H1 (cell line): ENCODE results near the gene ZNF598. TPM values are rescaled to one million over a fixed set of nuclear protein-coding genes. Genes with fewer than 3 reads are reported as not detected.

ENCODE experiments used
- CTCF ChIA-PET: fragments of 300-600 bp; sonication (Branson Sonifier 250); formaldehyde crosslinking; loops from one replicate; lab custom pipeline; 2021; ENCODE audit not compliant: partially characterized antibody; lab: Charles Lee
- POLR2A ChIA-PET: fragments of 300-600 bp; sonication (Branson Sonifier 250); formaldehyde crosslinking; loops from one replicate; lab custom pipeline; 2021; ENCODE audit warnings: inconsistent platforms; ENCODE audit not compliant: partially characterized antibody; lab: Charles Lee
- DNase-seq, 2 experiments: peaks; one replicate each; pipeline versions ENCODE4 v3.0.0 to v3.0.0-alpha.2; 2010 to 2022; ENCODE audit warnings: low spot score in 2 of 2, low read depth in 1 of 2, mixed read lengths in 1 of 2
- FAIRE-seq: peaks from 2 replicates; lab custom pipeline; 2011; peaks lifted over from hg19 to GRCh38; lab: Jason Lieb, UNC
- H2AFZ ChIP-seq: 2 replicates; pipeline ENCODE4 v1.8.1; 2012; ENCODE audit warnings: low read length, inconsistent platforms
- H2AK5ac ChIP-seq: 2 replicates; pipeline ENCODE4 v1.6.1; 2013; ENCODE audit warnings: low read depth, low read length
- H2BK120ac ChIP-seq: replicated peaks from 2 replicates; pipeline ENCODE3; 2013; ENCODE audit warnings: low read depth, low read length, inconsistent platforms
- H2BK12ac ChIP-seq: 2 replicates; pipeline ENCODE4 v1.6.1; 2013; ENCODE audit warnings: low read depth, low read length
- H2BK15ac ChIP-seq: 2 replicates; pipeline ENCODE4 v1.6.1; 2013; ENCODE audit warnings: low read length
- H2BK20ac ChIP-seq: 2 replicates; pipeline ENCODE4 v1.6.1; 2013; ENCODE audit warnings: low read length
- H2BK5ac ChIP-seq: 2 replicates; pipeline ENCODE4 v1.6.1; 2013; ENCODE audit warnings: low read depth, low read length
- H3K14ac ChIP-seq: 2 replicates; pipeline ENCODE4 v1.6.1; 2013; ENCODE audit warnings: inconsistent platforms; ENCODE audit not compliant: insufficient read length
- H3K18ac ChIP-seq: 2 replicates; pipeline ENCODE4 v1.6.1; 2013; ENCODE audit warnings: low read length; ENCODE audit errors: extremely low read depth
- H3K23ac ChIP-seq: 2 replicates; pipeline ENCODE4 v1.6.1; 2013; ENCODE audit warnings: inconsistent platforms; ENCODE audit not compliant: insufficient read length
- H3K23me2 ChIP-seq: 2 replicates; pipeline ENCODE4 v1.6.1; 2013; ENCODE audit warnings: low read depth, low read length
- H3K27ac ChIP-seq: 2 replicates; pipeline ENCODE4 v1.6.1; 2011; ENCODE audit warnings: low read depth, low read length, inconsistent platforms
- H3K27me3 ChIP-seq, 4 experiments: replicated peaks in 1 of 4; 1 replicate in 1 of 4; 2 replicates in 3 of 4; pipeline versions ENCODE4 v1.6.1 to v1.8.1; 2011 to 2013; ENCODE audit warnings: low read length in 3 of 4, mild to moderate bottlenecking in 3 of 4, inconsistent platforms in 2 of 4, mixed read lengths in 2 of 4, moderate library complexity in 1 of 4; ENCODE audit not compliant: control insufficient read depth in 3 of 4, insufficient read depth in 3 of 4; ENCODE audit errors: extremely low read depth in 1 of 4
- H3K36me3 ChIP-seq, 4 experiments: 2 replicates each; pipeline versions ENCODE4 v1.6.1 to v1.8.1; 2011 to 2013; ENCODE audit warnings: mild to moderate bottlenecking in 4 of 4, low read length in 3 of 4, moderate library complexity in 2 of 4, control low read depth in 1 of 4, inconsistent platforms in 1 of 4; ENCODE audit not compliant: insufficient read depth in 4 of 4, control insufficient read depth in 2 of 4
- H3K4ac ChIP-seq: replicated peaks from 2 replicates; pipeline ENCODE3; 2013; ENCODE audit warnings: low read length, low read depth, mixed read lengths, inconsistent platforms; ENCODE audit not compliant: insufficient read length
- H3K4me1 ChIP-seq, 4 experiments: replicated peaks in 1 of 4; 1 replicate in 1 of 4; 2 replicates in 3 of 4; pipeline versions ENCODE4 v1.6.1 to v1.8.1; 2011 to 2013; ENCODE audit warnings: low read length in 3 of 4, inconsistent platforms in 2 of 4, mixed read lengths in 1 of 4; ENCODE audit not compliant: insufficient read depth in 4 of 4, control insufficient read depth in 3 of 4
- H3K4me2 ChIP-seq, 2 experiments: 2 replicates each; pipeline versions ENCODE4 v1.6.1 to v1.8.1; 2011 to 2013; ENCODE audit warnings: low read depth in 2 of 2, low read length in 2 of 2, control low read depth in 1 of 2, inconsistent platforms in 1 of 2, mild to moderate bottlenecking in 1 of 2; ENCODE audit not compliant: insufficient read depth in 1 of 2
- H3K4me3 ChIP-seq, 4 experiments: fragments of 200-600, 300-600 bp in 1 of 4; sonication (generic), shearing (Covaris generic), sonication (Bioruptor Twin) in 1 of 4; 2 replicates each; pipeline versions ENCODE4 v1.5.1 to v1.8.1; 2011 to 2016; ENCODE audit warnings: low read length in 4 of 4, low read depth in 3 of 4, control low read depth in 2 of 4, inconsistent platforms in 2 of 4, mild to moderate bottlenecking in 2 of 4, mixed read lengths in 1 of 4, moderate library complexity in 1 of 4; ENCODE audit not compliant: insufficient read depth in 2 of 4; ENCODE audit errors: extremely low read depth in 1 of 4
- H3K56ac ChIP-seq: replicated peaks from 2 replicates; pipeline ENCODE3; 2013; ENCODE audit warnings: low read depth, mild to moderate bottlenecking, mixed read lengths, low read length, inconsistent platforms; ENCODE audit not compliant: insufficient read length
- H3K79me1 ChIP-seq: 2 replicates; pipeline ENCODE4 v1.6.1; 2013; ENCODE audit warnings: low read depth, low read length, control low read depth
- H3K79me2 ChIP-seq, 2 experiments: 2 replicates each; pipeline versions ENCODE4 v1.6.1 to v1.8.1; 2012 to 2013; ENCODE audit warnings: low read length in 2 of 2, mild to moderate bottlenecking in 2 of 2, inconsistent platforms in 1 of 2; ENCODE audit not compliant: insufficient read depth in 2 of 2, control insufficient read depth in 1 of 2
- H3K9ac ChIP-seq, 4 experiments: replicated peaks in 1 of 4; 1 replicate in 1 of 4; 2 replicates in 3 of 4; pipeline versions ENCODE4 v1.6.1 to v1.8.1; 2011 to 2013; ENCODE audit warnings: low read depth in 3 of 4, low read length in 3 of 4, control low read depth in 2 of 4, mild to moderate bottlenecking in 2 of 4, moderate library complexity in 2 of 4, inconsistent platforms in 1 of 4; ENCODE audit errors: extremely low read depth in 1 of 4
- H3K9me3 ChIP-seq, 2 experiments: 2 replicates each; pipeline versions ENCODE4 v1.6.1 to v1.8.1; 2012 to 2013; ENCODE audit warnings: mild to moderate bottlenecking in 2 of 2, moderate library complexity in 2 of 2, control low read depth in 1 of 2, inconsistent platforms in 1 of 2, low read depth in 1 of 2, low read length in 1 of 2, mixed read lengths in 1 of 2; ENCODE audit not compliant: insufficient read depth in 2 of 2
- H4K20me1 ChIP-seq, 2 experiments: replicated peaks in 1 of 2; 2 replicates each; pipeline versions ENCODE3 to v1.8.1; 2011 to 2013; ENCODE audit warnings: inconsistent platforms in 2 of 2, low read length in 2 of 2, mild to moderate bottlenecking in 1 of 2; ENCODE audit not compliant: insufficient read depth in 2 of 2, control insufficient read depth in 1 of 2
- H4K5ac ChIP-seq: 2 replicates; pipeline ENCODE4 v1.6.1; 2013; ENCODE audit warnings: low read length, low read depth, mixed read lengths, inconsistent platforms; ENCODE audit not compliant: insufficient read length
- H4K8ac ChIP-seq: 2 replicates; pipeline ENCODE4 v1.8.0; 2013; ENCODE audit warnings: mild to moderate bottlenecking, moderate library complexity, low read length, inconsistent platforms; ENCODE audit not compliant: insufficient read depth; ENCODE audit errors: extremely low read depth
- H4K91ac ChIP-seq: replicated peaks from 2 replicates; pipeline ENCODE3; 2013; ENCODE audit warnings: low read length, mixed read lengths, inconsistent platforms; ENCODE audit not compliant: insufficient read length
- SUZ12 ChIP-seq: fragments of 200-600 bp; sonication (generic); IDR thresholded peaks from 2 replicates; pipeline ENCODE4 v1.6.1; 2012; ENCODE audit warnings: mild to moderate bottlenecking, inconsistent platforms, low read length, moderate library complexity, mixed read lengths
- WGBS, 2 experiments: shearing (Covaris generic) in 1 of 2; methylation state at CpG; one replicate each; pipeline versions ENCODE4 v1.1.6 to v1.1.7; 2013 to 2015; ENCODE audit warnings: low lambda C conversion rate in 2 of 2, mixed read lengths in 2 of 2, inconsistent platforms in 1 of 2, low coverage in 1 of 2, missing lambda C conversion rate in 1 of 2; ENCODE audit not compliant: insufficient replicate concordance in 2 of 2, insufficient coverage in 1 of 2, insufficient read length in 1 of 2; ENCODE audit errors: extremely low coverage in 1 of 2, missing lambda C conversion rate in 1 of 2; 5-methylcytosine and 5-hydroxymethylcytosine counted together
- polyA plus RNA-seq, 7 experiments: library from polyadenylated mRNA; depleted of rRNA in 3 of 7; stranded (reverse) in 5 of 7; unstranded in 2 of 7; fragments of >200 nt in 5 of 7; fragments of 200-250 nt in 2 of 7; gene quantifications; 1 replicate in 5 of 7; 2 replicates in 1 of 7; 4 replicates in 1 of 7; pipeline versions ENCODE4 v1.2.1 to v1.2.3, GENCODE V29; 2011 to 2013; ENCODE audit warnings: missing spikeins in 2 of 7, mixed read lengths in 2 of 7
- total RNA-seq: library from RNA; stranded (reverse); fragmentation: NEBNext Ultra II Directional; extraction: Animal tissue kit (Norgen Biotek cat#: 25700); gene quantifications from 2 replicates; pipeline ENCODE4 v1.2.1, GENCODE V29; 2021
- TF ChIP-seq, protein P1 (sequence below), 3 experiments: IDR thresholded peaks; 1 replicate in 2 of 3; 2 replicates in 1 of 3; pipeline versions ENCODE4 v1.5.1 to v1.6.1; 2011; ENCODE audit warnings: low read length in 3 of 3, mild to moderate bottlenecking in 3 of 3, inconsistent platforms in 2 of 3, low read depth in 1 of 3, moderate library complexity in 1 of 3; ENCODE audit not compliant: insufficient read depth in 1 of 3; ENCODE audit errors: control extremely low read depth in 1 of 3
- TF ChIP-seq, protein P2 (sequence below): IDR thresholded peaks from 2 replicates; pipeline ENCODE4 v1.6.1; 2012; ENCODE audit warnings: low read length, inconsistent platforms

The ZNF598 gene
- total and polyA plus RNA-seq, 2 of the 8 experiments (the other 6 are each of a cell fraction or from before 2014, with no cell fraction given), result 29.3 to 47.6 TPM

DNA sequence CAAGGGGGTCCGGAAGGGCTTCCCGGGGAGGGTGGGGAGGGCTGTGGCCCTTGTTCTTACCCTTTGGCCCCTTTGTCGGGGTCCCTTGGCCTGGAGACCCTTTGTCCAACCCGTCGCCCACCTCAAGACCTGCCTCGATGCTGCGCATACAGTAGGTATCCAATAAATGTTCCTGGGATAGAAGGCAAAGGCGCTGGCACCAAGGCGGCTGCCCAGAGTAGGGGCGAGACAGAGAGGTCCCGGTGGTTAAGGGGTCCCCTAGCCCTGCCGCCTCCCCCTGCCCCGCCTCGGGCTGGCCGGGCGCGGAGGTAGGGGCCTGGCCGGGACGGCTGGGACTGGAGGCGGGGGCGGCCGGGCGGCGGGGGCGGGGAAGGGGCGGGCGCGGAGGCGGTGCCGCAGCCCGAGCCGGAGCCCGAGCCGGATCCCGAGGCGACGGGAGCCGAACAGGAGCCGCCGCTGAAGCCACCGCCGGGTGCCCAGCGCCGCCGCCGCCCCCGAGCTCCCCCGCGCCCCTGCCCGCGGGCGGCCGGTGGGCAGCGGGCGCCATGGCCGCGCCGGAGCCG is 16.9 kb upstream of the ZNF598 start, which contains the start of gene NHERF2:
TSS of gene NHERF2 (plus strand) at position 442 of the 563 bp plus-strand sequence. CDS start at position 546, 104 bp downstream.
- peak within 1 kb of the TSS; percentile 87; the same call in 1 of the 2 replicates for H2AK5ac ChIP-seq
- H2BK20ac ChIP-seq, result peak within 1 kb of the TSS; percentile 80; the same call in 1 of the 2 replicates
- H4K20me1 ChIP-seq, result peaks cover 0 to 9% of the 10 kb centered on the region in 2 experiments
- no peak; the same call in 1 of the 2 replicates for TF ChIP-seq SUZ12
- TF ChIP-seq, protein P1, sequence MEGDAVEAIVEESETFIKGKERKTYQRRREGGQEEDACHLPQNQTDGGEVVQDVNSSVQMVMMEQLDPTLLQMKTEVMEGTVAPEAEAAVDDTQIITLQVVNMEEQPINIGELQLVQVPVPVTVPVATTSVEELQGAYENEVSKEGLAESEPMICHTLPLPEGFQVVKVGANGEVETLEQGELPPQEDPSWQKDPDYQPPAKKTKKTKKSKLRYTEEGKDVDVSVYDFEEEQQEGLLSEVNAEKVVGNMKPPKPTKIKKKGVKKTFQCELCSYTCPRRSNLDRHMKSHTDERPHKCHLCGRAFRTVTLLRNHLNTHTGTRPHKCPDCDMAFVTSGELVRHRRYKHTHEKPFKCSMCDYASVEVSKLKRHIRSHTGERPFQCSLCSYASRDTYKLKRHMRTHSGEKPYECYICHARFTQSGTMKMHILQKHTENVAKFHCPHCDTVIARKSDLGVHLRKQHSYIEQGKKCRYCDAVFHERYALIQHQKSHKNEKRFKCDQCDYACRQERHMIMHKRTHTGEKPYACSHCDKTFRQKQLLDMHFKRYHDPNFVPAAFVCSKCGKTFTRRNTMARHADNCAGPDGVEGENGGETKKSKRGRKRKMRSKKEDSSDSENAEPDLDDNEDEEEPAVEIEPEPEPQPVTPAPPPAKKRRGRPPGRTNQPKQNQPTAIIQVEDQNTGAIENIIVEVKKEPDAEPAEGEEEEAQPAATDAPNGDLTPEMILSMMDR (IDR thresholded peaks at IDR 0.05; ENCODE audit: control extremely low read depth in 1 of 3, insufficient read depth in 1 of 3, low read depth in 1 of 3, low read length in 3 of 3), result no peak
- TF ChIP-seq, protein P2, sequence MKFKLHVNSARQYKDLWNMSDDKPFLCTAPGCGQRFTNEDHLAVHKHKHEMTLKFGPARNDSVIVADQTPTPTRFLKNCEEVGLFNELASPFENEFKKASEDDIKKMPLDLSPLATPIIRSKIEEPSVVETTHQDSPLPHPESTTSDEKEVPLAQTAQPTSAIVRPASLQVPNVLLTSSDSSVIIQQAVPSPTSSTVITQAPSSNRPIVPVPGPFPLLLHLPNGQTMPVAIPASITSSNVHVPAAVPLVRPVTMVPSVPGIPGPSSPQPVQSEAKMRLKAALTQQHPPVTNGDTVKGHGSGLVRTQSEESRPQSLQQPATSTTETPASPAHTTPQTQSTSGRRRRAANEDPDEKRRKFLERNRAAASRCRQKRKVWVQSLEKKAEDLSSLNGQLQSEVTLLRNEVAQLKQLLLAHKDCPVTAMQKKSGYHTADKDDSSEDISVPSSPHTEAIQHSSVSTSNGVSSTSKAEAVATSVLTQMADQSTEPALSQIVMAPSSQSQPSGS, result no peak
- peak within 1 kb of the TSS; percentile 95 for H4K91ac ChIP-seq
- H3K14ac ChIP-seq, result no peak within 1 kb of the TSS
- peak within 1 kb of the TSS; percentile 96; the same call in 1 of the 2 replicates for H2BK12ac ChIP-seq
- H3K27me3 ChIP-seq, result peaks cover 2 to 30% (median 24%) of the 10 kb centered on the region in 4 experiments
- no peaks in the 10 kb centered on the region for H3K9me3 ChIP-seq
- peak within 1 kb of the TSS; percentile 61 to 80 for H3K4me2 ChIP-seq
- peaks cover 7% of the 10 kb centered on the region; the same call in 1 of the 2 replicates for H3K23me2 ChIP-seq
- H3K36me3 ChIP-seq, result no peaks in the 10 kb centered on the region
- H3K79me1 ChIP-seq, result no peaks in the 10 kb centered on the region
- H3K18ac ChIP-seq, result peak within 1 kb of the TSS; percentile 65; the same call in 1 of the 2 replicates
- no peak for DNase-seq
- no peak for FAIRE-seq
- H3K56ac ChIP-seq, result no peak within 1 kb of the TSS
- WGBS, 2 experiments, result 25% methylated on average over 11 of the region's 59 CpGs; no CpG with 5 or more reads in 1 of the 2 experiments
- H4K8ac ChIP-seq, result peak within 1 kb of the TSS; percentile 40
- peak within 1 kb of the TSS; percentile 64 for H2BK120ac ChIP-seq
- no peaks in the 10 kb centered on the region for H3K79me2 ChIP-seq
- H3K9ac ChIP-seq, result peak within 1 kb of the TSS in 1 of 4 experiments; percentile 2; a peak in 1 of 7 replicates
- H2AFZ ChIP-seq, result 0 out of 2 replicates have a peak within 1 kb of the TSS, but pooled peaks have one; percentile 18
- no peak within 1 kb of the TSS for H4K5ac ChIP-seq
- H3K4me1 ChIP-seq, result peaks cover 0 to 14% (median 11%) of the 10 kb centered on the region in 4 experiments; a peak in 5 of 7 replicates
- CTCF ChIA-PET, result interaction anchor here (0.8 to 1.6 kb wide), 5 partner anchors 8 to 64 kb away, joined by 3 to 5 read pairs (median 4); no protein-coding TSS in a partner anchor
- H3K4me3 ChIP-seq, result peak within 1 kb of the TSS; percentile 42 to 66 (median 46)
- no peak within 1 kb of the TSS for H3K23ac ChIP-seq
- H3K4ac ChIP-seq, result peak within 1 kb of the TSS; percentile 98
- H3K27ac ChIP-seq, result no peak within 1 kb of the TSS
- H2BK5ac ChIP-seq, result 0 out of 2 replicates have a peak within 1 kb of the TSS, but pooled peaks have one; percentile 66
- peak within 1 kb of the TSS; percentile 97 for H2BK15ac ChIP-seq
- POLR2A ChIA-PET, result interaction anchor here (0.5 to 2.1 kb wide), 5 partner anchors 15 to 435 kb away, joined by 3 to 7 read pairs (median 3); partner anchors contain the start of gene RPS2
